GM19099 (cell line): ENCODE results near the gene APPBP2.

Experiments
- POLR2A ChIP-seq: IDR thresholded peaks from 3 replicates; pipeline ENCODE4 v1.6.1; 2011; ENCODE audit warnings: low read depth; ENCODE audit not compliant: insufficient read length; ENCODE audit errors: extremely low read depth

APPBP2 gene

GRCh38 chr17:60464343-60464742 is 61.7 kb downstream of the APPBP2 start:
- TF ChIP-seq POLR2A, result no peak

- no peak for TF ChIP-seq POLR2A
Observed at GRCh38 chr17:60463157-60463835, 62.7 kb downstream of the APPBP2 start.

GRCh38 chr17:60461584-60461983 is 64.5 kb downstream of the APPBP2 start:
- TF ChIP-seq POLR2A, result no peak

GRCh38 chr17:60457148-60457547 is 68.9 kb downstream of the APPBP2 start:
- TF ChIP-seq POLR2A, result no peak

- no peak for TF ChIP-seq POLR2A
Observed at GRCh38 chr17:60455378-60455777, 70.7 kb downstream of the APPBP2 start.

GRCh38 chr17:60451965-60452364 is 74.1 kb downstream of the APPBP2 start:
- no peak for TF ChIP-seq POLR2A

GRCh38 chr17:60451071-60451470 is 75.0 kb downstream of the APPBP2 start:
- no peak for TF ChIP-seq POLR2A

- no peak for TF ChIP-seq POLR2A
Observed at GRCh38 chr17:60447375-60447774, 78.7 kb downstream of the APPBP2 start.

- no peak for TF ChIP-seq POLR2A
Observed at GRCh38 chr17:60445144-60445543, 80.9 kb downstream of the APPBP2 start.

- TF ChIP-seq POLR2A, result no peak
Observed at GRCh38 chr17:60443713-60444112, 82.3 kb downstream of the APPBP2 start.

GRCh38 chr17:60442271-60443173 is 83.5 kb downstream of the APPBP2 start:
- no peak for TF ChIP-seq POLR2A

GRCh38 chr17:60439501-60439900 is 86.5 kb downstream of the APPBP2 start:
- no peak for TF ChIP-seq POLR2A

- no peak for TF ChIP-seq POLR2A
Observed at GRCh38 chr17:60436676-60437075, 89.4 kb downstream of the APPBP2 start.

GRCh38 chr17:60435244-60436167 is 90.5 kb downstream of the APPBP2 start:
- no peak for TF ChIP-seq POLR2A

GRCh38 chr17:60426596-60426995 is 99.4 kb downstream of the APPBP2 start:
- no peak for TF ChIP-seq POLR2A
